Tibial nerve (tissue), 3 donors: ENCODE measurements around the gene DPP10.

ENCODE experiments used
- POLR2A ChIP-seq, 2 donors: fragments of 450-650 bp; IDR thresholded peaks; one replicate each; pipeline ENCODE4 v1.6.1; 2017; ENCODE audit warnings: antibody characterized with exemption in 2 of 2, mild to moderate bottlenecking in 2 of 2, moderate library complexity in 2 of 2
- TF ChIP-seq, protein P1 (sequence below), 5 experiments: fragments of 200-600 bp in 3 of 5; fragments of 450-650 bp in 2 of 5; sonication (generic) in 3 of 5; IDR thresholded peaks; one replicate each; pipeline ENCODE4 v1.5.1; 2016 to 2019; ENCODE audit warnings: antibody characterized with exemption in 5 of 5, mild to moderate bottlenecking in 3 of 5, moderate library complexity in 2 of 5

DNA sequence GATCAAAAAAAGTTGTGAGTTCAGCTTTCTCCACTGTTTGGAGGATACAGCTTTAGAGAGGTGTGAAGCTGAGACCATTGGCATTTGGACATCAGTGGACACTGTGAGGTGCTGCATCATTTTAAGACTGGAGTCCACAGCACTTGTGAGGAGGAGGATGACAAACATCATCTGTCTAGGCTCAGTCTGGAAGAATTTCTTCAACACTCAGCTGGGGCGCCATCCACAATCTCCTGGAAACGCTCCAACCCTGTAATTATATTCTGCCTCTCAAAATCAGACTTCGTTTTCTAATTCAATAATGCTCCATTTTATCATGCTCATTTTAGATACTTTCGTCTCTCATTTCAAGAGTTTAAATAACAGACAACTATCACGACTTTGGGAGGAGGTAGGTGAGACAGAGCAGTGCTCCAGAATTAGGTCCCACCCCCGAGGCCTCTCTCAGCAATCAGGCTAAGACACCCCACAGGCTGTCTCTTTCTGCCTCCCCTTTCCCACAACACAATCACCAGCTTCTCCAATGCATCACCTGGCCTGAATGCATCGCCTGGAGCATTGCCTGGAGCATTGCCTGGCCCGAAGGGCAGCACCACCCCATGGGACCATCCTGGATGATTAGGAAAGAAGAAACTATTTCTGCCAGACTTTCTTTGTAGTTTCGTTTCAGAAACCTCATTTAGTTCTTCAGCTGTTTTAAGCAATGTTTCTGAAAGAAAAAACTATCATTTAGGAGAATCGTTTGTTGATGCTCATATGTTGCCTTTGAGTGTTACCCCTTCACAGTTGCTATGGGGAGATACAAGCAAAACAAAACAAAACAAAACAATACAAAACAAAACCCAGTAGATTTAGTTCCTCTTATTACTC, 37.0 kb upstream of the DPP10 start:
- TF ChIP-seq, protein P1, sequence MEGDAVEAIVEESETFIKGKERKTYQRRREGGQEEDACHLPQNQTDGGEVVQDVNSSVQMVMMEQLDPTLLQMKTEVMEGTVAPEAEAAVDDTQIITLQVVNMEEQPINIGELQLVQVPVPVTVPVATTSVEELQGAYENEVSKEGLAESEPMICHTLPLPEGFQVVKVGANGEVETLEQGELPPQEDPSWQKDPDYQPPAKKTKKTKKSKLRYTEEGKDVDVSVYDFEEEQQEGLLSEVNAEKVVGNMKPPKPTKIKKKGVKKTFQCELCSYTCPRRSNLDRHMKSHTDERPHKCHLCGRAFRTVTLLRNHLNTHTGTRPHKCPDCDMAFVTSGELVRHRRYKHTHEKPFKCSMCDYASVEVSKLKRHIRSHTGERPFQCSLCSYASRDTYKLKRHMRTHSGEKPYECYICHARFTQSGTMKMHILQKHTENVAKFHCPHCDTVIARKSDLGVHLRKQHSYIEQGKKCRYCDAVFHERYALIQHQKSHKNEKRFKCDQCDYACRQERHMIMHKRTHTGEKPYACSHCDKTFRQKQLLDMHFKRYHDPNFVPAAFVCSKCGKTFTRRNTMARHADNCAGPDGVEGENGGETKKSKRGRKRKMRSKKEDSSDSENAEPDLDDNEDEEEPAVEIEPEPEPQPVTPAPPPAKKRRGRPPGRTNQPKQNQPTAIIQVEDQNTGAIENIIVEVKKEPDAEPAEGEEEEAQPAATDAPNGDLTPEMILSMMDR (IDR thresholded peaks at IDR 0.05), result no peak
- TF ChIP-seq POLR2A (IDR thresholded peaks at IDR 0.05), result no peak
